ES-I3 (cell line): ENCODE data around the gene OGFOD3.
"Not testable (repeated sequence)": the region's sequence is repeated elsewhere in the genome, so short reads cannot be mapped to it uniquely, and the experiment has no call there.

Experiments used
- H3K36me3 ChIP-seq: 2 replicates; pipeline ENCODE4 v1.6.1; 2013; ENCODE audit warnings: mild to moderate bottlenecking, low read length, control low read depth, moderate library complexity; ENCODE audit not compliant: insufficient read depth
- H3K4me1 ChIP-seq: 2 replicates; pipeline ENCODE4 v1.6.1; 2013; ENCODE audit warnings: mild to moderate bottlenecking, control low read depth, low read length; ENCODE audit not compliant: insufficient read depth
- H3K9ac ChIP-seq: 2 replicates; pipeline ENCODE4 v1.6.1; 2013; ENCODE audit warnings: low read depth, mild to moderate bottlenecking, low read length, moderate library complexity
- H3K9me3 ChIP-seq: 2 replicates; pipeline ENCODE4 v1.6.1; 2013; ENCODE audit warnings: mild to moderate bottlenecking, low read length, moderate library complexity; ENCODE audit not compliant: control insufficient read depth, insufficient read depth

Gene OGFOD3

GRCh38 chr17:82412535-82413520, 5.6 kb downstream of the OGFOD3 start:
- no peak overlapping the region for H3K9ac ChIP-seq
- no peaks in the 10 kb centered on the region for H3K9me3 ChIP-seq
- H3K4me1 ChIP-seq: no peaks in the 10 kb centered on the region

DNA sequence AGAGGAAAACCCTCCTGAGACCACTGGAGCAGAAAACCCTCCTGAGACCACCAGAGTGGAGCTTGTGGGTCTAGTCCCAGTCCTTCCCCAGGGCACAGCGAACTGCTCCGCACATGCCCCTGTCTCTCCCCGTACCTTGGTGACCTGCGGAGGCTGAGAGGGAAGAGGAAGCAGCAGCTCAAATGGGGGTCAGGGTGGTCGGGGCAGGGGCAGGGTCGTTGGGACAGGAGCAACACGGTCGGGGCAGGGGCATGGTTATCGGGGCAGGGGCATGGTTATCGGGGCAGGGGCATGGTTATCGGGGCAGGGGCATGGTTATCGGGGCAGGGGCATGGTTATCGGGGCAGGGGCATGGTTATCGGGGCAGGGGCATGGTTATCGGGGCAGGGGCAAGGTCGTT, 6.3 kb downstream of the OGFOD3 start:
- H3K4me1 ChIP-seq, H3K9ac ChIP-seq, H3K36me3 ChIP-seq, H3K9me3 ChIP-seq: not testable (repeated sequence)

More at GRCh38 chr17:82412535-82413520, 5.6 kb downstream of the OGFOD3 start:
- H3K36me3 ChIP-seq: no peaks in the 10 kb centered on the region

DNA sequence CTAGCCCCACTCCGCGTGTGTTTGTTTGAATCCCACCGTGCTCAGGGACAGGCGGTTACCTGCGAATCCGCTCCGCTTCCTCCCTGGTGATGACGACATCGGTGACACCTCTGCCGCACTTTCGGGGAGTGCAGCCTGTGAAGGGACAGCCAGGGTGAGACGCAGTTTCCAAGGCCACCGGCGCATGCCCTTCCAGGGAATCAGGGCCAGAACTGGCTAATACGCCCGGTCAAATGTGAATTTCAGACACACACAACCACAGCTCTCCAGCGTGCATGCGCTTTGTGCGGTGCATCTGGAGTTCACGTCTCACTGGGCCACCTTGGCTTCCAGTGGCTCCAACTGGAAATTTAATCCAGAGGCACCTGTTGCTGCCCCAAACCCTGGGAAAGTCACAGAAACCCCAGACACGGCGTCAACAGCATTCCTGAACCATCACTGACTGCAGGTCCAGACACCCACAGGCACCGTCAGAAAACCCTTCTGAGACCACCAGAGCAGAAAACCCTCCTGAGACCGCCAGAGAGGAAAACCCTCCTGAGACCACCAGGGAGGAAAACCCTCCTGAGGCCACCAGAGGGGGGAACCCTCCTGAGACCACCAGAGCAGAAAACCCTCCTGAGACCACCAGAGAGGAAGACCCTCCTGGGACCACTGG, 6.9 kb downstream of the OGFOD3 start:
- H3K9ac ChIP-seq: no peak overlapping the region

GRCh38 chr17:82410014-82410716, 8.2 kb downstream of the OGFOD3 start:
- Histone ChIP-seq H3K4me1 (no peaks in the 10 kb centered on the region), H3K36me3 (no peaks in the 10 kb centered on the region), H3K9ac (no peak overlapping the region), H3K9me3 (no peaks in the 10 kb centered on the region)

More for the DNA sequence above, 6.9 kb downstream of the OGFOD3 start:
- no peaks in the 10 kb centered on the region for H3K36me3 ChIP-seq
- no peaks in the 10 kb centered on the region for H3K4me1 ChIP-seq
- no peaks in the 10 kb centered on the region for H3K9me3 ChIP-seq

GRCh38 chr17:82408938-82409318, 9.5 kb downstream of the OGFOD3 start:
- Histone ChIP-seq H3K36me3 (no peaks in the 10 kb centered on the region), H3K9me3 (no peaks in the 10 kb centered on the region), H3K4me1 (no peaks in the 10 kb centered on the region), H3K9ac (no peak overlapping the region)

GRCh38 chr17:82408288-82408937, 10.0 kb downstream of the OGFOD3 start:
- H3K9me3 ChIP-seq: no peaks in the 10 kb centered on the region
- H3K36me3 ChIP-seq: no peaks in the 10 kb centered on the region
- no peak overlapping the region for H3K9ac ChIP-seq
- H3K4me1 ChIP-seq: no peaks in the 10 kb centered on the region

GRCh38 chr17:82407255-82407654, 11.1 kb downstream of the OGFOD3 start:
- Histone ChIP-seq H3K4me1 (no peaks in the 10 kb centered on the region), H3K9ac (no peak overlapping the region), H3K36me3 (no peaks in the 10 kb centered on the region), H3K9me3 (no peaks in the 10 kb centered on the region)

DNA sequence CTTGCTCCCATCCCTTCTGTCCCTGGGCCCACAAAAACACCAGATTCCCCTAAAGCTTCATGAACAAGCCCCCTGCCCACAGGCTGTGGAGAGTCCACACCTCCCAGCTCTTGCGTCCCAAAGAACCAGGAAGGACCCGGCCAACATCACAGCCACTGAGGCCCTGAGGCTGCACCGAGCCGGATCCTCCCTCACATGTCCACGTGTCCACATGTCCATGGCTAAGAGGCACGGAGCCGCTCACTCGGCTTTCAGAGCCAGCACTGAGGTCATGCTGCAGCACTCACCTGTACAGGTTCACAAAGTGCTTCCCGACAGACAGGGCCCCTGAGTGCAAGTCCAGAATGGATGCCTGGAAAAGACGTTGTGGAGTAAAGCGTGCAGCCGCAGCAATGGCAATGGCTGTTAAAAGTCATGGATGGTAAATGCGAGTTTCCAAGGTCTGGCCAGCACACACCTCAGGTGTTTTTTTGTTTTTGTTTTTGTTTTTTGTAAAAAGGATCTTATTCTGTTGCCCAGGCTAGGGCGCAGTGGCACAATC, 12.2 kb downstream of the OGFOD3 start:
- Histone ChIP-seq H3K36me3 (no peaks in the 10 kb centered on the region), H3K9ac (no peak overlapping the region), H3K9me3 (no peaks in the 10 kb centered on the region), H3K4me1 (no peaks in the 10 kb centered on the region)

- H3K4me1 ChIP-seq: no peaks in the 10 kb centered on the region
These were observed 13.3 kb downstream of the OGFOD3 start for GRCh38 chr17:82405051-82405450.

GRCh38 chr17:82403662-82404660, 14.4 kb downstream of the OGFOD3 start:
- H3K9ac ChIP-seq: no peak overlapping the region
- no peaks in the 10 kb centered on the region for H3K4me1 ChIP-seq
- peaks cover 3% of the 10 kb centered on the region; the same call in 1 of the 2 replicates for H3K36me3 ChIP-seq
- H3K9me3 ChIP-seq: no peaks in the 10 kb centered on the region

More at GRCh38 chr17:82405051-82405450, 13.3 kb downstream of the OGFOD3 start:
- no peak overlapping the region for H3K9ac ChIP-seq
- no peaks in the 10 kb centered on the region for H3K9me3 ChIP-seq
- peaks cover 3% of the 10 kb centered on the region; the same call in 1 of the 2 replicates for H3K36me3 ChIP-seq

DNA sequence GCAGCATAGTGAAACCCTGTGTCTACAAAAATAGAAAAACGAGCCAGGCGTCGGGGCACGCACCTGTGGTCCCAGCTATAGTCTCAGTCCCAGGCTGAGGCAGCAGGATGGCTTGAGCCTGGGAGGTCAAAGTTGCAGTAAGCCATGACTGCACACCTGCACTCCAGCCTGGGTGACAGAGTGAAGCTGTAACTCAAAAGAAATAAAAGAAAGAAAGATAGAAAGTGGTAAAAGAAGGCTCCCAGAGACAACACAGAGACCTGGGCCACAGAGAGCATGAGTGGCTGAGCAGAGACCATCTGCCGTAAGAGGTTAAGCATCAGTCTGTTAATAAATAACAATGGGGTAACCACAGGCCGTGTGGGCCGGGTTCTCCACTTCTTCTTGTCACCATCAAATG, 15.5 kb downstream of the OGFOD3 start:
- Histone ChIP-seq H3K4me1 (no peaks in the 10 kb centered on the region), H3K36me3 (peaks cover 3% of the 10 kb centered on the region; the same call in 1 of the 2 replicates), H3K9ac (no peak overlapping the region), H3K9me3 (no peaks in the 10 kb centered on the region)

DNA sequence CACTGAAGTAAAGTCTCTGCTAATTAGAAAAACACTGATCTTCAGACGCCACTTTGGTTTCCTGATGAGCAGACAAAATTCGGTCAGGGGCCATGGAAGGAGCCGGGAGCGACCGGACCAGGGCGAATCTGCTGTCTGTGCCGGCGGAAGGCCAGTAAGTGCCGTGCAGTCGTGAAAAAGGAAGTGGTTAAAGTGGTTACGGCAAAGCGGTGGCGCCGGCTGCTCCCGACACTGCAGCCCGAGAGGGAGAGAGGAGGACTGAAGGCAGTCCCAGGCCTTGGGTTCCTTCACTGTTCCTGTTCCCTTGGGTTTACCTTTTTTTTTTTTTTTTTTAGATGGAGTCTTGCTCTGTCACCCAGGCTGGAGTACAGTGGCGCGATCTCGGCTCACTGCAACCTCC, 17.6 kb downstream of the OGFOD3 start:
- H3K9me3 ChIP-seq: no peaks in the 10 kb centered on the region

DNA sequence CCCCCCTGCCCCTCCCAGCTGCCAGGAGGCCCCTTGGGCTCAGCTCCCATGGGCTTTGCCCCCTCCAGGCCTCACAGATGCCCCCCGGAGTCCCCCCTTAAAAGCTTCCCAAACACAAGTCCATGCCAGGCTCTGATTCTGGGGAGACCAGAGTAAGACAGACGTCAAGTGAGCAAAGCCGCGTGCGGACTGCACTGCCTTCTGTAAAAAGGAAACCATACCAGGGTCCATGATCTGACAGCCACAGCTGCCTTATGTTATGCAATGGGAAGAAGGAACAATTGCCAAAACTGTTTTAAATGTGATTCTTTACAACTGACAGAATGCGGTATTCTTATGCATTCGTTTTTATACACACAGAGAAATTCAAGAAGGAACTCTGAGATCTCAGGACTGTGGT, 18.2 kb downstream of the OGFOD3 start:
- H3K9ac ChIP-seq: no peak overlapping the region
- H3K4me1 ChIP-seq: no peaks in the 10 kb centered on the region
- H3K36me3 ChIP-seq: peaks cover 3% of the 10 kb centered on the region; the same call in 1 of the 2 replicates
- no peaks in the 10 kb centered on the region for H3K9me3 ChIP-seq

More for the DNA sequence above, 17.6 kb downstream of the OGFOD3 start:
- no peak overlapping the region for H3K9ac ChIP-seq
- peaks cover 3% of the 10 kb centered on the region; the same call in 1 of the 2 replicates for H3K36me3 ChIP-seq
- H3K4me1 ChIP-seq: no peaks in the 10 kb centered on the region
